T-helper 2 cell treated with Interferon-gamma antibody and Interleukin-4, amounts not matched to agents 5 μg/mL and 100 μg/mL, for 36 hours (primary cell): Measurements from ENCODE around the gene ARPC1B.
A peak's percentile ranks its signal among the peaks of the same experiment; 100 is the strongest.
"Not testable (repeated sequence)": the region's sequence is repeated elsewhere in the genome, so short reads cannot be mapped to it uniquely, and the experiment has no call there.

Experiments used
- DNase-seq: peaks from one replicate; pipeline ENCODE4 v3.0.0; 2021; ENCODE audit warnings: low spot score
- H3K27ac Mint-ChIP-seq: one replicate; pipeline ENCODE4 v1.8.0; 2021; ENCODE audit warnings: mild to moderate bottlenecking, mixed read lengths
- H3K27me3 Mint-ChIP-seq: one replicate; pipeline ENCODE4 v1.8.0; 2021; ENCODE audit warnings: low read depth, mixed read lengths
- H3K36me3 Mint-ChIP-seq: one replicate; pipeline ENCODE4 v1.8.0; 2021; ENCODE audit warnings: low read depth, mixed read lengths
- H3K4me1 Mint-ChIP-seq: one replicate; pipeline ENCODE4 v1.8.0; 2021; ENCODE audit warnings: low read depth, mixed read lengths
- H3K4me3 Mint-ChIP-seq: one replicate; pipeline ENCODE4 v1.8.0; 2022; ENCODE audit warnings: mild to moderate bottlenecking, moderate library complexity, mixed read lengths
- H3K9me3 Mint-ChIP-seq: one replicate; pipeline ENCODE4 v1.8.0; 2021; ENCODE audit warnings: mixed read lengths

ARPC1B gene

GRCh38 chr7:99422186-99422585 lies 47.7 kb downstream of the ARPC1B start:
- Mint-ChIP-seq H3K36me3 (peaks cover 32% of the 10 kb centered on the region), H3K9me3 (no peaks in the 10 kb centered on the region), H3K4me3 (no peak overlapping the region), H3K27me3 (no peaks in the 10 kb centered on the region), H3K27ac (no peak overlapping the region), H3K4me1 (no peaks in the 10 kb centered on the region)
- DNase-seq, result no peak

GRCh38 chr7:99422625-99423024 lies 48.1 kb downstream of the ARPC1B start:
- no peak overlapping the region for H3K4me3 Mint-ChIP-seq

GRCh38 chr7:99424932-99425730 lies 50.6 kb downstream of the ARPC1B start:
- Mint-ChIP-seq H3K9me3 (no peaks in the 10 kb centered on the region), H3K27me3 (no peaks in the 10 kb centered on the region), H3K4me1 (peaks cover 3% of the 10 kb centered on the region), H3K36me3 (peaks cover 24% of the 10 kb centered on the region), H3K27ac (no peak overlapping the region), H3K4me3 (no peak overlapping the region)
- DNase-seq, result no peak

More at GRCh38 chr7:99422625-99423024, 48.1 kb downstream of the ARPC1B start:
- no peaks in the 10 kb centered on the region for H3K27me3 Mint-ChIP-seq
- no peaks in the 10 kb centered on the region for H3K9me3 Mint-ChIP-seq
- no peak for DNase-seq
- H3K27ac Mint-ChIP-seq, result no peak overlapping the region
- H3K4me1 Mint-ChIP-seq, result no peaks in the 10 kb centered on the region
- H3K36me3 Mint-ChIP-seq, result peaks cover 28% of the 10 kb centered on the region

- H3K27me3 Mint-ChIP-seq, result no peaks in the 10 kb centered on the region
- no peak overlapping the region for H3K27ac Mint-ChIP-seq
- DNase-seq, result no peak
- peaks cover 3% of the 10 kb centered on the region for H3K4me1 Mint-ChIP-seq
- H3K9me3 Mint-ChIP-seq, result no peaks in the 10 kb centered on the region
- no peak overlapping the region for H3K4me3 Mint-ChIP-seq
- peaks cover 19% of the 10 kb centered on the region for H3K36me3 Mint-ChIP-seq
Measured at GRCh38 chr7:99428972-99429566, 54.5 kb downstream of the ARPC1B start.

GRCh38 chr7:99429756-99430155 lies 55.2 kb downstream of the ARPC1B start:
- no peak for DNase-seq
- H3K36me3 Mint-ChIP-seq, result peaks cover 19% of the 10 kb centered on the region
- no peak overlapping the region for H3K27ac Mint-ChIP-seq

GRCh38 chr7:99431756-99432540 lies 57.4 kb downstream of the ARPC1B start:
- not testable (repeated sequence) for H3K27ac Mint-ChIP-seq, DNase-seq, H3K4me3 Mint-ChIP-seq, H3K27me3 Mint-ChIP-seq, H3K9me3 Mint-ChIP-seq, H3K4me1 Mint-ChIP-seq
- H3K36me3 Mint-ChIP-seq, result peaks cover 14% of the 10 kb centered on the region

More at GRCh38 chr7:99429756-99430155, 55.2 kb downstream of the ARPC1B start:
- no peak overlapping the region for H3K4me3 Mint-ChIP-seq
- no peaks in the 10 kb centered on the region for H3K27me3 Mint-ChIP-seq
- H3K9me3 Mint-ChIP-seq, result no peaks in the 10 kb centered on the region
- peaks cover 3% of the 10 kb centered on the region for H3K4me1 Mint-ChIP-seq

- Mint-ChIP-seq H3K36me3 (peaks cover 11% of the 10 kb centered on the region), H3K4me3 (no peak overlapping the region), H3K4me1 (peaks cover 8% of the 10 kb centered on the region), H3K27ac (no peak overlapping the region), H3K9me3 (no peaks in the 10 kb centered on the region), H3K27me3 (no peaks in the 10 kb centered on the region)
- no peak for DNase-seq
Measured at GRCh38 chr7:99433158-99433557, 58.6 kb downstream of the ARPC1B start.

- H3K9me3 Mint-ChIP-seq, result no peaks in the 10 kb centered on the region
- peaks cover 26% of the 10 kb centered on the region for H3K4me1 Mint-ChIP-seq
- peaks cover 18% of the 10 kb centered on the region for H3K36me3 Mint-ChIP-seq
- peak overlapping the region; percentile 86 for H3K27ac Mint-ChIP-seq
- H3K27me3 Mint-ChIP-seq, result no peaks in the 10 kb centered on the region
- H3K4me3 Mint-ChIP-seq, result peak overlapping the region; percentile 99
- DNase-seq, result no peak
Measured at GRCh38 chr7:99437946-99438572, 63.5 kb downstream of the ARPC1B start.

GRCh38 chr7:99438573-99439480 lies 64.3 kb downstream of the ARPC1B start, which contains the start of the genes CPSF4 and PTCD1:
Gene CPSF4 (plus strand): TSS chr7:99438943. CDS start chr7:99439083, 140 bp downstream.
Gene PTCD1 (minus strand): TSS chr7:99438798. CDS start chr7:99435242, 3,556 bp downstream.
- peak within 1 kb of the TSS; percentile 86 for H3K27ac Mint-ChIP-seq
- H3K4me1 Mint-ChIP-seq, result peaks cover 29% of the 10 kb centered on the region
- H3K27me3 Mint-ChIP-seq, result no peaks in the 10 kb centered on the region
- H3K4me3 Mint-ChIP-seq, result peak within 1 kb of the TSS; percentile 99
- H3K36me3 Mint-ChIP-seq, result peaks cover 23% of the 10 kb centered on the region
- DNase-seq, result peak; percentile 94
- H3K9me3 Mint-ChIP-seq, result no peaks in the 10 kb centered on the region

GRCh38 chr7:99440195-99440594 lies 65.7 kb downstream of the ARPC1B start:
- no peaks in the 10 kb centered on the region for H3K9me3 Mint-ChIP-seq
- H3K4me3 Mint-ChIP-seq, result peak overlapping the region; percentile 99
- no peak overlapping the region for H3K27ac Mint-ChIP-seq
- H3K36me3 Mint-ChIP-seq, result peaks cover 30% of the 10 kb centered on the region
- no peaks in the 10 kb centered on the region for H3K27me3 Mint-ChIP-seq
- DNase-seq, result no peak
- H3K4me1 Mint-ChIP-seq, result peaks cover 31% of the 10 kb centered on the region
